SK-N-SH (cell line): ENCODE measurements around the gene KRTAP1-4. TPM values are rescaled to one million over a fixed set of nuclear protein-coding genes. Genes with fewer than 3 reads are reported as not detected.

ENCODE experiments used
- CTCF ChIA-PET: fragments of 300-600, 350-600 bp; formaldehyde crosslinking; extraction: SDS; loops from one replicate; lab custom pipeline; 2021; lab: Yijun Ruan, JAX
- POLR2A ChIA-PET: fragments of 350-600 bp; sonication (Branson Sonifier 250); formaldehyde crosslinking; extraction: SDS; loops from one replicate; lab custom pipeline; 2020; ENCODE audit warnings: antibody characterized with exemption, inconsistent platforms; lab: Yijun Ruan, JAX
- DNase-seq: peaks from one replicate; pipeline ENCODE4 v3.0.0; 2012
- H2AFZ ChIP-seq: fragments of 200-600 bp; sonication (generic); 2 replicates; pipeline ENCODE4 v1.8.1; 2016; ENCODE audit warnings: antibody characterized with exemption, mild to moderate bottlenecking, low read depth
- H3F3A ChIP-seq: fragments of 200-600 bp; sonication (generic); replicated peaks from 2 replicates; pipeline ENCODE3; 2016; ENCODE audit warnings: antibody characterized with exemption, mild to moderate bottlenecking; ENCODE audit not compliant: insufficient read depth
- H3K27ac ChIP-seq, 2 experiments: fragments of 200-500 bp in 1 of 2; fragments of 200-600 bp in 1 of 2; sonication (Bioruptor generic) in 1 of 2; sonication (generic), shearing (Covaris generic) in 1 of 2; 2 replicates each; pipeline versions ENCODE4 v1.5.1 to v1.6.1; 2014 to 2016; ENCODE audit warnings: low read depth in 2 of 2, inconsistent platforms in 1 of 2, low read length in 1 of 2, mild to moderate bottlenecking in 1 of 2, mixed read lengths in 1 of 2
- H3K27me3 ChIP-seq: fragments of 200-600 bp; sonication (generic), shearing (Covaris generic); 2 replicates; pipeline ENCODE4 v1.6.1; 2016; ENCODE audit warnings: mixed run types; ENCODE audit not compliant: insufficient read depth
- H3K36me3 ChIP-seq, 2 experiments: fragments of 200-500 bp in 1 of 2; fragments of 200-600 bp in 1 of 2; sonication (Bioruptor generic) in 1 of 2; sonication (generic) in 1 of 2; replicated peaks in 1 of 2; 2 replicates each; pipeline versions ENCODE3 to v1.5.1; 2014 to 2016; ENCODE audit warnings: low read length in 1 of 2, mild to moderate bottlenecking in 1 of 2; ENCODE audit not compliant: insufficient read depth in 2 of 2, control insufficient read depth in 1 of 2
- H3K4me1 ChIP-seq, 2 experiments: fragments of 200-500 bp in 1 of 2; fragments of 200-600 bp in 1 of 2; sonication (Bioruptor generic) in 1 of 2; sonication (generic), shearing (Covaris generic) in 1 of 2; 2 replicates each; pipeline versions ENCODE4 v1.5.1 to v1.6.1; 2014 to 2016; ENCODE audit warnings: low read depth in 1 of 2, low read length in 1 of 2, mixed run types in 1 of 2; ENCODE audit not compliant: insufficient read depth in 2 of 2, control insufficient read depth in 1 of 2
- H3K4me2 ChIP-seq: fragments of 200-600 bp; sonication (generic), shearing (Covaris generic); 2 replicates; pipeline ENCODE4 v1.6.1; 2017; ENCODE audit warnings: mixed run types
- H3K4me3 ChIP-seq, 2 experiments: fragments of 200-500 bp in 1 of 2; fragments of 200-600 bp in 1 of 2; sonication (Bioruptor generic) in 1 of 2; sonication (generic), shearing (Covaris generic) in 1 of 2; 2 replicates each; pipeline versions ENCODE4 v1.5.1 to v1.8.1; 2014 to 2016; ENCODE audit warnings: low read depth in 2 of 2, inconsistent platforms in 1 of 2, low read length in 1 of 2, mild to moderate bottlenecking in 1 of 2, mixed read lengths in 1 of 2, moderate library complexity in 1 of 2
- H3K79me2 ChIP-seq: fragments of 200-600 bp; sonication (generic); 2 replicates; pipeline ENCODE4 v1.8.1; 2017; ENCODE audit warnings: mild to moderate bottlenecking; ENCODE audit not compliant: insufficient read depth
- H3K9ac ChIP-seq: fragments of 200-600 bp; sonication (generic); 2 replicates; pipeline ENCODE4 v1.6.1; 2017; ENCODE audit warnings: mixed run types
- H3K9me2 ChIP-seq: fragments of 200-600 bp; sonication (generic); 2 replicates; pipeline ENCODE4 v1.6.1; 2017; ENCODE audit warnings: mixed run types
- H3K9me3 ChIP-seq: fragments of 200-600 bp; sonication (generic); 2 replicates; pipeline ENCODE4 v1.6.1; 2017; ENCODE audit warnings: mixed run types, mild to moderate bottlenecking, moderate library complexity
- H4K20me1 ChIP-seq: fragments of 200-600 bp; sonication (generic); 2 replicates; pipeline ENCODE4 v1.6.1; 2017; ENCODE audit warnings: mild to moderate bottlenecking, mixed run types; ENCODE audit not compliant: insufficient read depth
- CHD2 ChIP-seq: fragments of 150-350 bp; IDR thresholded peaks from 2 replicates; pipeline ENCODE4 v1.6.1; 2018; ENCODE audit warnings: low read length; ENCODE audit not compliant: partially characterized antibody
- ELF1 ChIP-seq: IDR thresholded peaks from 2 replicates; pipeline ENCODE4 v1.4.0; 2012
- FOSL2 ChIP-seq: IDR thresholded peaks from 2 replicates; pipeline ENCODE4 v1.4.0; 2012; ENCODE audit warnings: low read depth, mild to moderate bottlenecking, moderate library complexity, borderline replicate concordance
- FOXJ3 ChIP-seq: sonication (generic); formaldehyde crosslinking; IDR thresholded peaks from 2 replicates; pipeline ENCODE4 v1.5.1; 2020; ENCODE audit warnings: mild to moderate bottlenecking, missing genetic modification reagents
- FOXM1 ChIP-seq: IDR thresholded peaks from 2 replicates; pipeline ENCODE4 v1.4.0; 2012; ENCODE audit warnings: low read depth, mild to moderate bottlenecking
- GATA2 ChIP-seq: sonication (generic); formaldehyde crosslinking; IDR thresholded peaks from 2 replicates; pipeline ENCODE4 v1.5.0; 2020; ENCODE audit warnings: mild to moderate bottlenecking, missing genetic modification reagents
- JUND ChIP-seq: IDR thresholded peaks from 2 replicates; pipeline ENCODE4 v1.4.0; 2012
- MAX ChIP-seq: IDR thresholded peaks from 2 replicates; pipeline ENCODE4 v1.4.0; 2012; ENCODE audit warnings: low read depth
- MEF2A ChIP-seq: IDR thresholded peaks from 2 replicates; pipeline ENCODE4 v1.4.0; 2012; ENCODE audit warnings: low read depth, borderline replicate concordance
- MXI1 ChIP-seq: IDR thresholded peaks from 2 replicates; pipeline ENCODE4 v1.6.1; 2012; ENCODE audit warnings: mild to moderate bottlenecking, low read depth, low read length, improper control_type of control experiment
- NFIC ChIP-seq: IDR thresholded peaks from 2 replicates; pipeline ENCODE4 v1.4.0; 2012; ENCODE audit warnings: borderline replicate concordance
- RXRA ChIP-seq: IDR thresholded peaks from 2 replicates; pipeline ENCODE4 v1.4.0; 2012; ENCODE audit warnings: low read depth, mild to moderate bottlenecking, borderline replicate concordance
- SMC3 ChIP-seq: IDR thresholded peaks from 2 replicates; pipeline ENCODE4 v1.6.1; 2012; ENCODE audit warnings: low read depth, low read length, improper control_type of control experiment
- TCF12 ChIP-seq: IDR thresholded peaks from 2 replicates; pipeline ENCODE4 v1.4.0; 2012
- TEAD4 ChIP-seq: IDR thresholded peaks from 2 replicates; pipeline ENCODE4 v1.4.0; 2012; ENCODE audit warnings: mild to moderate bottlenecking, borderline replicate concordance; ENCODE audit not compliant: insufficient read depth
- USF2 ChIP-seq: fragments of 150-350 bp; IDR thresholded peaks from 2 replicates; pipeline ENCODE4 v1.6.1; 2017; ENCODE audit warnings: antibody characterized with exemption, low read length, low read depth, borderline replicate concordance
- ZBTB33 ChIP-seq: IDR thresholded peaks from 2 replicates; pipeline ENCODE4 v1.4.0; 2012; ENCODE audit warnings: low read depth, borderline replicate concordance
- WGBS: methylation state at CpG from one replicate; pipeline ENCODE4 v1.1.6; 2017; ENCODE audit warnings: low lambda C conversion rate; 5-methylcytosine and 5-hydroxymethylcytosine counted together
- polyA plus RNA-seq, 3 experiments: library from polyadenylated mRNA; depleted of rRNA; stranded (reverse); fragments of >200 nt; gene quantifications; 2 replicates each; pipeline ENCODE4 v1.2.3, GENCODE V29; 2012
- TF ChIP-seq, protein P1 (sequence below): fragments of 200-600 bp; sonication (generic); IDR thresholded peaks from 2 replicates; pipeline ENCODE4 v1.6.1; 2017; ENCODE audit warnings: antibody characterized with exemption, mild to moderate bottlenecking, moderate library complexity
- TF ChIP-seq, protein P2 (sequence below): IDR thresholded peaks from 2 replicates; pipeline ENCODE4 v1.6.1; 2012; ENCODE audit warnings: mild to moderate bottlenecking, low read depth, low read length, moderate library complexity

KRTAP1-4 gene
- polyA plus RNA-seq, 1 of the 3 experiments (the other 2 are of a cell fraction): not detected

GRCh38 chr17:41073676-41074075 lies 43.7 kb upstream of the KRTAP1-4 start:
- Histone ChIP-seq H3K9ac (no peak overlapping the region), H3K36me3 (no peaks in the 10 kb centered on the region), H3K4me1 (no peaks in the 10 kb centered on the region), H3K9me2 (no peaks in the 10 kb centered on the region; the same call in 1 of the 2 replicates), H3K79me2 (no peaks in the 10 kb centered on the region), H3F3A (no peaks in the 10 kb centered on the region), H4K20me1 (no peaks in the 10 kb centered on the region), H3K4me2 (no peak overlapping the region), H2AFZ (no peak overlapping the region), H3K27me3 (no peaks in the 10 kb centered on the region), H3K4me3 (no peak overlapping the region), H3K27ac (no peak overlapping the region), H3K9me3 (no peaks in the 10 kb centered on the region)
- WGBS: 29% methylated on average over 2 of the region's 2 CpGs
- POLR2A ChIA-PET: no interaction called here
- DNase-seq: no peak
- TF ChIP-seq CHD2 (no peak), SMC3 (no peak), FOSL2 (no peak), FOXJ3 (CRISPR knock-in tag) (no peak), ZBTB33 (no peak), FOXM1 (no peak), TEAD4 (no peak)
- TF ChIP-seq, protein P1, sequence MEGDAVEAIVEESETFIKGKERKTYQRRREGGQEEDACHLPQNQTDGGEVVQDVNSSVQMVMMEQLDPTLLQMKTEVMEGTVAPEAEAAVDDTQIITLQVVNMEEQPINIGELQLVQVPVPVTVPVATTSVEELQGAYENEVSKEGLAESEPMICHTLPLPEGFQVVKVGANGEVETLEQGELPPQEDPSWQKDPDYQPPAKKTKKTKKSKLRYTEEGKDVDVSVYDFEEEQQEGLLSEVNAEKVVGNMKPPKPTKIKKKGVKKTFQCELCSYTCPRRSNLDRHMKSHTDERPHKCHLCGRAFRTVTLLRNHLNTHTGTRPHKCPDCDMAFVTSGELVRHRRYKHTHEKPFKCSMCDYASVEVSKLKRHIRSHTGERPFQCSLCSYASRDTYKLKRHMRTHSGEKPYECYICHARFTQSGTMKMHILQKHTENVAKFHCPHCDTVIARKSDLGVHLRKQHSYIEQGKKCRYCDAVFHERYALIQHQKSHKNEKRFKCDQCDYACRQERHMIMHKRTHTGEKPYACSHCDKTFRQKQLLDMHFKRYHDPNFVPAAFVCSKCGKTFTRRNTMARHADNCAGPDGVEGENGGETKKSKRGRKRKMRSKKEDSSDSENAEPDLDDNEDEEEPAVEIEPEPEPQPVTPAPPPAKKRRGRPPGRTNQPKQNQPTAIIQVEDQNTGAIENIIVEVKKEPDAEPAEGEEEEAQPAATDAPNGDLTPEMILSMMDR: no peak
- CTCF ChIA-PET: interaction anchor here (2.1 kb wide), 1 partner anchor 475 kb away, joined by 6 read pairs; no protein-coding TSS in a partner anchor

DNA sequence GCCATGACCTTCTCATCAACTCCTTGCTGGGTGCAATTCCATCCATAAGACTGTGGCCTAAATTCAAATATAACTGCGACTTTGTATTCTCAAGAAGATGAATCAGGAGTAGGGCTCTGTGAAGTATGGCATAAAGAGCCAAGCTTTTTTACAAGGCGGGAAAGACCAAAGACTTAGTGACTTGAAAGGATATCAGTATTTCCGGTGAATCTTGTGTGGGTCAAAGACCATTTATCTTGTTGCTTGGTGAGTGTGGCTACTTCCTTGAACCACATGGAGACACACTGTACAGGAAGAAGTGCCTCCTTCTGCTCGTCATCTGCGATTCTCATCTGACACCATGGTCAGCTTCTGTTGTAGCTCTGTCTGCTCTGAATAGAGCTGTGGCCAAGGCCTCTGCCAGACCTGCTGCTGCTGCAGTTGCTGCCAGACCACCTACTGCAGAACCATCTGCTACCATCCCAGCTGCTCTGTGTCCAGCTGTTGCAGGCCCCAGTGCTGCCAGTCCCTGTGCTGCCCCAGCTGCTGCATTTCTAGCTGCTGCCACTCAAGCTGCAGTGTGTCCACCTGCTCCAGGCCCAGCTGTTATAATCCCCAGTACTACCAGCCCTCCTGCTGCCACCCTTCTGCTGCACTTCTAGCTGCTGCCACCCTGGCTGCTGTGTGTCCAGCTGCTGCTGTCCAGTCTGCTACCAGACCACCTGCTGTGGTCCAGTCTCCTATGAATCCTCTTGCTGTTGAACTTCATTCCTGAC lies 41.8 kb upstream of the KRTAP1-4 start:
- Histone ChIP-seq H3K79me2 (no peaks in the 10 kb centered on the region), H3K9me3 (no peaks in the 10 kb centered on the region), H2AFZ (no peak overlapping the region), H3F3A (no peaks in the 10 kb centered on the region), H3K9ac (no peak overlapping the region), H3K27me3 (no peaks in the 10 kb centered on the region), H3K4me3 (no peak overlapping the region), H3K4me2 (no peak overlapping the region), H3K36me3 (no peaks in the 10 kb centered on the region), H4K20me1 (no peaks in the 10 kb centered on the region), H3K27ac (no peak overlapping the region), H3K9me2 (no peaks in the 10 kb centered on the region; the same call in 1 of the 2 replicates), H3K4me1 (no peaks in the 10 kb centered on the region)
- ChIA-PET POLR2A (no interaction called here), CTCF (interaction anchor here (1.2 to 2.1 kb wide), 2 partner anchors 251 to 477 kb away, joined by 3 to 6 read pairs; no protein-coding TSS in a partner anchor)
- 48% methylated on average over 5 of the region's 5 CpGs for WGBS
- TF ChIP-seq TEAD4 (no peak), SMC3 (no peak), JUND (no peak), USF2 (no peak), FOSL2 (no peak), NFIC (no peak), GATA2 (CRISPR knock-in tag) (no peak), ELF1 (no peak), TCF12 (no peak), RXRA (no peak), MAX (no peak), MEF2A (no peak), MXI1 (no peak)
- TF ChIP-seq, protein P2, sequence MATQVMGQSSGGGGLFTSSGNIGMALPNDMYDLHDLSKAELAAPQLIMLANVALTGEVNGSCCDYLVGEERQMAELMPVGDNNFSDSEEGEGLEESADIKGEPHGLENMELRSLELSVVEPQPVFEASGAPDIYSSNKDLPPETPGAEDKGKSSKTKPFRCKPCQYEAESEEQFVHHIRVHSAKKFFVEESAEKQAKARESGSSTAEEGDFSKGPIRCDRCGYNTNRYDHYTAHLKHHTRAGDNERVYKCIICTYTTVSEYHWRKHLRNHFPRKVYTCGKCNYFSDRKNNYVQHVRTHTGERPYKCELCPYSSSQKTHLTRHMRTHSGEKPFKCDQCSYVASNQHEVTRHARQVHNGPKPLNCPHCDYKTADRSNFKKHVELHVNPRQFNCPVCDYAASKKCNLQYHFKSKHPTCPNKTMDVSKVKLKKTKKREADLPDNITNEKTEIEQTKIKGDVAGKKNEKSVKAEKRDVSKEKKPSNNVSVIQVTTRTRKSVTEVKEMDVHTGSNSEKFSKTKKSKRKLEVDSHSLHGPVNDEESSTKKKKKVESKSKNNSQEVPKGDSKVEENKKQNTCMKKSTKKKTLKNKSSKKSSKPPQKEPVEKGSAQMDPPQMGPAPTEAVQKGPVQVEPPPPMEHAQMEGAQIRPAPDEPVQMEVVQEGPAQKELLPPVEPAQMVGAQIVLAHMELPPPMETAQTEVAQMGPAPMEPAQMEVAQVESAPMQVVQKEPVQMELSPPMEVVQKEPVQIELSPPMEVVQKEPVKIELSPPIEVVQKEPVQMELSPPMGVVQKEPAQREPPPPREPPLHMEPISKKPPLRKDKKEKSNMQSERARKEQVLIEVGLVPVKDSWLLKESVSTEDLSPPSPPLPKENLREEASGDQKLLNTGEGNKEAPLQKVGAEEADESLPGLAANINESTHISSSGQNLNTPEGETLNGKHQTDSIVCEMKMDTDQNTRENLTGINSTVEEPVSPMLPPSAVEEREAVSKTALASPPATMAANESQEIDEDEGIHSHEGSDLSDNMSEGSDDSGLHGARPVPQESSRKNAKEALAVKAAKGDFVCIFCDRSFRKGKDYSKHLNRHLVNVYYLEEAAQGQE: no peak
- no peak for DNase-seq
